Esophagus squamous epithelium (tissue), 5 donors: ENCODE measurements around the gene NDUFV3. TPM values are rescaled to one million over a fixed set of nuclear protein-coding genes. Genes with fewer than 3 reads are reported as not detected.

ENCODE experiments used
- DNase-seq: peaks from one replicate; lab custom pipeline; 2025; lab: John Stamatoyannopoulos, UW
- H3K27ac ChIP-seq, 4 donors: fragments of 200-600 bp; sonication (generic); one replicate each; pipeline ENCODE4 v1.5.1; 2016 to 2019; ENCODE audit warnings: mild to moderate bottlenecking in 1 of 4
- H3K27me3 ChIP-seq, 4 donors: fragments of 200-600 bp; sonication (generic); 1 replicate in 3 of 4; 2 replicates in 1 of 4; pipeline versions ENCODE4 v1.5.1 to v1.6.0; 2017 to 2021; ENCODE audit warnings: antibody characterized with exemption in 1 of 4
- H3K36me3 ChIP-seq, 3 donors: fragments of 200-600 bp; sonication (generic); one replicate each; pipeline ENCODE4 v1.5.1; 2016 to 2019
- H3K4me1 ChIP-seq, 3 donors: fragments of 200-600 bp; sonication (generic); one replicate each; pipeline ENCODE4 v1.5.1; 2017 to 2019
- H3K4me3 ChIP-seq, 4 donors: fragments of 200-600 bp; sonication (generic); 1 replicate in 3 of 4; 2 replicates in 1 of 4; pipeline ENCODE4 v1.5.1; 2016 to 2019; ENCODE audit warnings: mild to moderate bottlenecking in 2 of 4, moderate library complexity in 1 of 4
- H3K9me3 ChIP-seq, 3 donors: fragments of 200-600 bp; sonication (generic); one replicate each; pipeline ENCODE4 v1.5.1; 2016 to 2019
- POLR2A ChIP-seq, 4 donors: fragments of 450-650 bp; IDR thresholded peaks; one replicate each; pipeline ENCODE4 v1.6.1; 2017; ENCODE audit warnings: antibody characterized with exemption in 4 of 4, mild to moderate bottlenecking in 4 of 4, moderate library complexity in 3 of 4
- WGBS, 2 donors: methylation state at CpG; one replicate each; pipeline ENCODE4 v1.1.5; 2018; 5-methylcytosine and 5-hydroxymethylcytosine counted together
- intact Hi-C: fragments of 100-400 bp; cut with DNase I; formaldehyde crosslinking; loops from one replicate; pipeline ENCODE4 v1.15.0; 2022
- total RNA-seq, 4 donors: library from RNA; depleted of rRNA; stranded (reverse); fragments of >200 nt; gene quantifications; one replicate each; pipeline ENCODE4 v1.1.0, GENCODE V29; 2016
- TF ChIP-seq, protein P1 (sequence below), 6 experiments: fragments of 450-650 bp in 4 of 6; fragments of 200-600 bp in 2 of 6; sonication (generic) in 2 of 6; IDR thresholded peaks; one replicate each; pipeline ENCODE4 v1.5.1; 2016 to 2019; ENCODE audit warnings: antibody characterized with exemption in 6 of 6, mild to moderate bottlenecking in 4 of 6, moderate library complexity in 4 of 6
- donor health status: DM: yes; HTN: yes; CAD: no.

Gene NDUFV3
- total RNA-seq, 4 donors from 2014 or later, result 32.3 to 48.4 (median 38.0) TPM

DNA sequence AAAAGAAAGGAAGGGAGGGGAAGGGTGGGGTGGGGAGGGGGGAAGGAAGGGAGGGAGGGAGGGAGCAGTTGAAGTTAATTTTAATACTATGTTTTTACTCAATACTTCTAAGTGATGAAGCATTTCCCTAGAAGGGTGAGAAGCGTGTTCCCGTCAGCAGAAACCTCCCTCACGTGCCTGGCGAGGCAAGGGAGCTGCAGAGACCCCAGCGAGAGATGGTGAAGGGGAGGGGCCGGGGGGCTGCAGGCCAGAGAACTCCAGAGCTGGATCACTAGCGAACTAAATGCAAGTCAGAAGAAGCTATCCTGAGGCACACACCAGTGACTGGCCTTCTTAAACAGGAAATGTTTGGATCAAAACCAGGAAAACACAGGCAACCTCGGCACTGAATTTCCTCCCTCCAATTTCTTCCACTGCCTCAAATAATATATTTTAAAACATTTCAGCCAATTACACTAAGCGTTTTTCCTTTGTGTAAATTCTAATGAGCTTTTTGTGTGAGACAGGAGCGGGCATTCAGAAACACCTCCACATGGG lies 31.7 kb upstream of the NDUFV3 start:
- no peak for TF ChIP-seq POLR2A (IDR thresholded peaks at IDR 0.05)
- TF ChIP-seq, protein P1, sequence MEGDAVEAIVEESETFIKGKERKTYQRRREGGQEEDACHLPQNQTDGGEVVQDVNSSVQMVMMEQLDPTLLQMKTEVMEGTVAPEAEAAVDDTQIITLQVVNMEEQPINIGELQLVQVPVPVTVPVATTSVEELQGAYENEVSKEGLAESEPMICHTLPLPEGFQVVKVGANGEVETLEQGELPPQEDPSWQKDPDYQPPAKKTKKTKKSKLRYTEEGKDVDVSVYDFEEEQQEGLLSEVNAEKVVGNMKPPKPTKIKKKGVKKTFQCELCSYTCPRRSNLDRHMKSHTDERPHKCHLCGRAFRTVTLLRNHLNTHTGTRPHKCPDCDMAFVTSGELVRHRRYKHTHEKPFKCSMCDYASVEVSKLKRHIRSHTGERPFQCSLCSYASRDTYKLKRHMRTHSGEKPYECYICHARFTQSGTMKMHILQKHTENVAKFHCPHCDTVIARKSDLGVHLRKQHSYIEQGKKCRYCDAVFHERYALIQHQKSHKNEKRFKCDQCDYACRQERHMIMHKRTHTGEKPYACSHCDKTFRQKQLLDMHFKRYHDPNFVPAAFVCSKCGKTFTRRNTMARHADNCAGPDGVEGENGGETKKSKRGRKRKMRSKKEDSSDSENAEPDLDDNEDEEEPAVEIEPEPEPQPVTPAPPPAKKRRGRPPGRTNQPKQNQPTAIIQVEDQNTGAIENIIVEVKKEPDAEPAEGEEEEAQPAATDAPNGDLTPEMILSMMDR (IDR thresholded peaks at IDR 0.05), result no peak
- no peaks in the 10 kb centered on the region for H3K9me3 ChIP-seq
- intact Hi-C loops, result no loop called here
- peak overlapping the region in 1 of 4 donors; percentile 9 for H3K27ac ChIP-seq
- no peaks in the 10 kb centered on the region for H3K27me3 ChIP-seq
- H3K4me1 ChIP-seq, result peaks cover 0 to 14% (median 0%) of the 10 kb centered on the region in 3 donors
- no peak overlapping the region for H3K4me3 ChIP-seq
- peaks cover 27 to 97% (median 31%) of the 10 kb centered on the region in 3 donors for H3K36me3 ChIP-seq
- DNase-seq, result no peak
- WGBS, 2 donors, result 76 to 83% methylated on average over 10 of the region's 10 CpGs

DNA sequence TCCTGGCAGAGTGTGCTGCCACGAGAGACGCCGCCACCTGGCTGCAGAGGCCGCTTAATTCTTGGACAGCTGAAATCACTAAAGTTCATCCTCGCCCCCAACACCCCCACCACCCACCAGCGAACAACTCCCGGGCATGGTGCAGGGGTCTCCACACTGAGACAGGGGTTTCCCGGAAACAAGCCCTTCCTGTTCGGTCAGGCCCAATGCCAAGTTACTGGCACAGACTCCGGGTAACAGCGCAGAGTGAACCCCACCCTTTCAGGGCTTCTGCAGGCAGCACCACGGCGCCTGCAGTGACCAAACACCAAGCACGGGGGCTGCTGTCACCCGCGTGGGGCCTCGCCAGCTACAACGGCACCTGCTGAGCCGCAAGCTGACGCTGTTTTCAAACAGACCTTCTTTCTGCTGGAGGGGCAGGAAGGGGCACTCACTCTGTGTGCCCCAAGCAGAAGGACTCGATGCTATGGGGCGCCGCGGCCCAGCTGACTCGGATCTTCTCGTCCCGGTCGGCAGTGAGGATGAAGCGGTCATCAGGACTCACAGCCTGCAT lies 31.2 kb upstream of the NDUFV3 start:
- Histone ChIP-seq H3K36me3 (peaks cover 24 to 97% (median 31%) of the 10 kb centered on the region in 3 donors), H3K4me1 (peaks cover 0 to 14% (median 0%) of the 10 kb centered on the region in 3 donors), H3K27ac (peak overlapping the region in 1 of 4 donors; percentile 9), H3K9me3 (no peaks in the 10 kb centered on the region), H3K27me3 (no peaks in the 10 kb centered on the region), H3K4me3 (no peak overlapping the region)
- 60 to 78% methylated on average over 5 to 12 of the region's 29 CpGs for WGBS, 2 donors
- intact Hi-C loops, result no loop called here
- no peak for TF ChIP-seq POLR2A (IDR thresholded peaks at IDR 0.05)
- TF ChIP-seq, protein P1 (IDR thresholded peaks at IDR 0.05), result no peak
- no peak for DNase-seq

DNA sequence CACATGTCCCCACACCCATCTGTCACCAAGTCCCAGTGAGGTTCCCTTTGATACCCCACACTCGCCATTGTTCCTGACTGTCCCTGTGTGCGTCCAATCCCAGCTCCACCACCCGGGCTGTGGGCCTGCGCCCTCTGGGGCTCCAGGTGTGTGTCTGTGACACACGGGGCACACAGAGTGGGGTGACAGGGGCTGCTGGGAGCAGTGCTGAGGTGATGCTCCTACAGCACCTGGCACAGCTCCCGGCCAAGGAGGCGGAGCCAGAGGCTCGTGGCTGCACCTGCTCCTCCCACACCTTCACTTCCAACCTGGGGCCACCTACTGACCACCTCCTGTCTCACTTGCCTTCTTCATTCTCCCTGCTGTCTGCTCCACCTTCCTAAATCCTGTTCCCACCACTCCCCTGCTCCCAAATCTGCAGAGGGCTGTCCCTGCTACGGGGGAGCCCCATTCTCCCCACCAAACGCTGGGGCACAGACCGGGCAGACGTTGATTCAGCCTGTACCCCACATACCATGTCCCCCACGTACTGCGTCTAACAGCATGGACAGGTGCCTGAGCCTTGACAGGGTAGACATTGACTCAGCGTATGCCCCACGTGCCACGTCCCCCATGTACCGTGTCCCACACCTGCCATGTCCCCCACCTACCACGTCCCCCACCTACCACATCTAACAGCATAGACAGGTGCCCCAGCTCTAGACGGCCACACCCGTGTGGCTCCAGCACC lies 30.2 kb upstream of the NDUFV3 start:
- Histone ChIP-seq H3K4me1 (peaks cover 0 to 14% (median 0%) of the 10 kb centered on the region in 3 donors), H3K4me3 (no peak overlapping the region), H3K9me3 (no peaks in the 10 kb centered on the region), H3K27ac (peak overlapping the region in 1 of 4 donors; percentile 28), H3K36me3 (peaks cover 17 to 97% (median 32%) of the 10 kb centered on the region in 3 donors), H3K27me3 (no peaks in the 10 kb centered on the region)
- intact Hi-C loops, result no loop called here
- WGBS, 2 donors, result 76 to 88% methylated on average over 15 to 21 of the region's 21 CpGs
- DNase-seq, result no peak
- no peak for TF ChIP-seq POLR2A (IDR thresholded peaks at IDR 0.05)
- TF ChIP-seq, protein P1 (IDR thresholded peaks at IDR 0.05), result peak in 1 of 6 experiments; percentile 38

DNA sequence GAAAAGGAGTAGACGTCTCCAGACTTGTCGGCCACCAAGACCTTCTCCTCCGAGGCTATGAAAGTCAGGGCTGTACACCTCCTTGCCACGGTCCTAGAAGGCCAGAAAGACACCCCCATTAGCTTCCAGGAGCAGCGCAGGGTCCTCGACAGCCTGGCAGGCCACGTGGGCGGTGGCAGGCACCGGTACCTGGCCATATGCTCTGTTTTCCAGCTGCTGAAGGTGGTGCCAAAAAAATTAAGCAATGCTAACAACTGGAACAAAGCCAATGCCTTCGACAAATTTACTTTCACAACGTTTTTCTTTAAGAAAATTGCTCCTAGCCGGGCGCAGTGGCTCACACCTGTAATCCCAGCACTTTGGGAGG lies 29.6 kb upstream of the NDUFV3 start:
- Histone ChIP-seq H3K4me1 (peaks cover 0 to 14% (median 0%) of the 10 kb centered on the region in 3 donors), H3K36me3 (peaks cover 11 to 97% (median 37%) of the 10 kb centered on the region in 3 donors), H3K27me3 (no peaks in the 10 kb centered on the region), H3K27ac (no peak overlapping the region), H3K9me3 (no peaks in the 10 kb centered on the region), H3K4me3 (no peak overlapping the region)
- no peak for DNase-seq
- WGBS, 2 donors, result 38 to 55% methylated on average over 6 to 8 of the region's 13 CpGs
- intact Hi-C loops, result no loop called here
- TF ChIP-seq, protein P1 (IDR thresholded peaks at IDR 0.05), result no peak
- no peak for TF ChIP-seq POLR2A (IDR thresholded peaks at IDR 0.05)

DNA sequence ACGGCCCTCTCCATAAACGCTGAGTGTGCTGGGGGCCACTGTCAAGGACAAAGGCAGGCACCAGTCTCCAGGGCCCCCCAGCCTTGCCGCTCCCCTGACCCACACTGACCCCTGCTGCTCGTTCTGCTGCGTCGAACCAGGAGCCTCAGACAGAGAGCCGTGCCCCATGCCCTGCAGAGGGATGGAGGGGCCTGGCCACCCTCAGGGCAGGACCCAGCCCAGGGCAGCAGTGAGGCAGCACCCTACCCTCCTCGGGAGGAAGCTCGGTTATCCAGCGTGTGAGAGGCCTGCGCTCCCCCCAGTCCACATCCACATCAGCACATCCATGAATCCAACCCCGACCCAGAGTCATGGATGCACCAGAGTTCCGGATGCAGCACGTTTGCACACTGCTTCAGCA lies 28.8 kb upstream of the NDUFV3 start:
- TF ChIP-seq, protein P1 (IDR thresholded peaks at IDR 0.05), result no peak
- TF ChIP-seq POLR2A (IDR thresholded peaks at IDR 0.05), result no peak
- WGBS, 2 donors, result 82 to 83% methylated on average over 8 of the region's 14 CpGs
- H3K36me3 ChIP-seq, result peaks cover 11 to 97% (median 33%) of the 10 kb centered on the region in 3 donors
- H3K27ac ChIP-seq, result no peak overlapping the region
- H3K4me1 ChIP-seq, result peaks cover 0 to 14% (median 0%) of the 10 kb centered on the region in 3 donors
- DNase-seq, result no peak
- H3K4me3 ChIP-seq, result no peak overlapping the region
- H3K9me3 ChIP-seq, result no peaks in the 10 kb centered on the region
- no peaks in the 10 kb centered on the region for H3K27me3 ChIP-seq
- intact Hi-C loops, result no loop called here
